ENCODE results near the gene MCF2L.

Gene MCF2L

DNA sequence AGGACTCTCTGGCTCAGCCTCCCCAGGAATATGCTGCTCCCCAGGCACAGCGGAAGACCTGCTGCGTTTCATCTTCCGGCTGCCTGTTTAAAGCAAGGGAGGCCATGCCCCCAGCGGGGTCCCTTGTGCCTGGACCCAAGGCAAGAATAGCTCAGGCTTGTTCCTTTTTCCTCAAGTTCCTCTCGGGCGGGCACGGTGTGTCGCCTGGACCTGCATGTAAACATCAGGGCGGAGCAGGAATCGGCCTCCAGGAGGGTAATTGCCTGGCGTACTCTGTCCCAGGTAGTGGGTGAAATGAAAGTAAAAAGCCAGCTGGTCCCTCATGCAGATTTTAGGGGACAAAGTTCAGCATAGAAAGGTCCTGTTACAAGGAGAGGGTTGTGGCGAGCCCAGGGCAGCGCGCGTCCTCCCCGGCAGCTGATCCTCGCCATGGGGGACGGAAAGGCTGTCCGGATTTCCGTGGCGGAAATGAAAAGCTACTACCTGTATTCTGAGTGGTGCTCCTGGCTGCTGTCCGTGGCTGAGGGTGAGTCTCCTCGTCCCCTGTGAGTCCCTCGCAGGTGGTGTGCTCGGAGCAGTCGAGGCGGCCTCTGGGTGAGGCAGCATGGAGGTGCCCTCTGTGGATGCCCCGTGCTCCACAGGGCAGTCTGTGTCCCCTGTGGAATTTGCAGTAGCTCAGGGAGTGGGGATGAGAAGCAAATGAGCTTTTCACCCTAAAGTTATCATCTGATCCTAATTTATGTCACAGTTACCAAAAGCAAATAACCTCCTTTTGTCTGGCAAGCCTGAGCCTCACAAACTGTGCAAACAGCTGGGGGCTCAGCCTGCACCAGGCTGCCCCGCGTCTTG, 16.2 kb downstream of the MCF2L start:
- Histone ChIP-seq H3K27ac (no peak overlapping the region), H3K27me3 (ENCODE audit: control insufficient read depth, insufficient read depth, low read length) (no peaks in the 10 kb centered on the region), H3K4me3 (ENCODE audit: low read depth, low read length) (no peak overlapping the region), H2AFZ (no peak overlapping the region), H3K79me2 (no peaks in the 10 kb centered on the region), H3K4me2 (ENCODE audit: low read length) (no peak overlapping the region), H3K4me1 (no peaks in the 10 kb centered on the region), H3K9ac (no peak overlapping the region), H3K36me3 (ENCODE audit: control insufficient read depth, insufficient read depth, low read length) (no peaks in the 10 kb centered on the region), H3K9me3 (ENCODE audit: control insufficient read depth, low read length) (no peaks in the 10 kb centered on the region)
- TF ChIP-seq, protein P1, sequence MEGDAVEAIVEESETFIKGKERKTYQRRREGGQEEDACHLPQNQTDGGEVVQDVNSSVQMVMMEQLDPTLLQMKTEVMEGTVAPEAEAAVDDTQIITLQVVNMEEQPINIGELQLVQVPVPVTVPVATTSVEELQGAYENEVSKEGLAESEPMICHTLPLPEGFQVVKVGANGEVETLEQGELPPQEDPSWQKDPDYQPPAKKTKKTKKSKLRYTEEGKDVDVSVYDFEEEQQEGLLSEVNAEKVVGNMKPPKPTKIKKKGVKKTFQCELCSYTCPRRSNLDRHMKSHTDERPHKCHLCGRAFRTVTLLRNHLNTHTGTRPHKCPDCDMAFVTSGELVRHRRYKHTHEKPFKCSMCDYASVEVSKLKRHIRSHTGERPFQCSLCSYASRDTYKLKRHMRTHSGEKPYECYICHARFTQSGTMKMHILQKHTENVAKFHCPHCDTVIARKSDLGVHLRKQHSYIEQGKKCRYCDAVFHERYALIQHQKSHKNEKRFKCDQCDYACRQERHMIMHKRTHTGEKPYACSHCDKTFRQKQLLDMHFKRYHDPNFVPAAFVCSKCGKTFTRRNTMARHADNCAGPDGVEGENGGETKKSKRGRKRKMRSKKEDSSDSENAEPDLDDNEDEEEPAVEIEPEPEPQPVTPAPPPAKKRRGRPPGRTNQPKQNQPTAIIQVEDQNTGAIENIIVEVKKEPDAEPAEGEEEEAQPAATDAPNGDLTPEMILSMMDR (IDR thresholded peaks at IDR 0.05): no peak

DNA sequence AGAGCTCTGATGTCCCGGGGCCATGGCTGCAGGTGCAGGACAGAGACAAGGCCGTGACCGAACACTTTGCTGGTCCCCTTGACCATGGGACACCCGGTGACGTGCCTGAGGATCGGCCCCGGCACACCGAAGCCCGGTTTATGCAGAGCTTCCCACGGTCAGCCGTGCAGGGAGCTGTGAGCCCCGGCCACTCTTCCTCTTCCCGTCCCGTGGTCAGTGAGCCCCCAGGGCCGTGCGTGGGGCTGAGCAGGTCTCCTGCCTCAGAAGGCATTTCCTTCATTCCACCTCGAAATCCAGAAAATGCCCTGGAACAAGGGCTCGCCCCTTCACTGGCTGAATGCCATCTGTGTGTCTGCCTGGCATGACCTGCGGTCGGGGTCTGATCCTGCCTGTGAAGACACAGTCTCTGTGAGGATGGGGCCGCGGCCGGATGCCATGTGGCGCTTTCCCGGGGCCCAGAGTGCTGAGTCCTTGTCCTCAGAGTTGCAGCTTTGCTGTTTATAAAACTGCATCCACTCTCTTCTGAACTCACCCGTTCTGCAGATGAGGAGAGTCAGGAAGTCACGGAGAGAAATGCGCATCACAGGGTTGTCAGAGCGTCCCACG, 16.9 kb downstream of the MCF2L start:
- H2AFZ ChIP-seq: no peak overlapping the region
- no peaks in the 10 kb centered on the region for H3K36me3 ChIP-seq (ENCODE audit: control insufficient read depth, insufficient read depth, low read length)
- no peak overlapping the region for H3K27ac ChIP-seq
- no peaks in the 10 kb centered on the region for H3K9me3 ChIP-seq (ENCODE audit: control insufficient read depth, low read length)
- H3K4me1 ChIP-seq: no peaks in the 10 kb centered on the region
- H3K4me2 ChIP-seq (ENCODE audit: low read length): no peak overlapping the region
- no peak overlapping the region for H3K4me3 ChIP-seq (ENCODE audit: low read depth, low read length)
- H3K9ac ChIP-seq: no peak overlapping the region
- H3K79me2 ChIP-seq: no peaks in the 10 kb centered on the region
- TF ChIP-seq, protein P1 (IDR thresholded peaks at IDR 0.05): no peak
- H3K27me3 ChIP-seq (ENCODE audit: control insufficient read depth, insufficient read depth, low read length): no peaks in the 10 kb centered on the region

DNA sequence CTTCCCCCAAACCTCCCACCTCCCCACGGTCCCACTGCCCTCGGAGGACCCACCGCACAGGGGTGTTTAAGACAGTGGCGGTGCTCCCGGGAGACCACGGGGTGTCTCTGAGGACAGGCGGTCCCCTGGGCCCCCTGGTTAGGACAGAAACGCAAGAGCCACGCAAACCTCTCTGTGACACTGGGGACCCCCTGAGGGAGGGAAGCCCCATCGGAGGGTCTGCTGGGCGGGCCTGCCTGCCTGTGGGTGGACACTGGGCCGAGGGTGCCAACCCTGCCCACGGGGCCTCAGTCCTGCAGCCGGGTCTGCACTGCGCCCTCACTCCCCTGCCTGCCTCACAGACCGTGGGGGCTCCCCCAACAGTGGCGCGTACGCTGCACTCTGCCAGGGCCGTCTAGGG, 17.5 kb downstream of the MCF2L start:
- no peaks in the 10 kb centered on the region for H3K36me3 ChIP-seq (ENCODE audit: control insufficient read depth, insufficient read depth, low read length)
- H3K4me1 ChIP-seq: no peaks in the 10 kb centered on the region
- H3K9ac ChIP-seq: no peak overlapping the region
- no peak overlapping the region for H3K4me2 ChIP-seq (ENCODE audit: low read length)
- H3K79me2 ChIP-seq: no peaks in the 10 kb centered on the region
- H3K9me3 ChIP-seq (ENCODE audit: control insufficient read depth, low read length): no peaks in the 10 kb centered on the region
- no peak overlapping the region for H2AFZ ChIP-seq
- no peak overlapping the region for H3K4me3 ChIP-seq (ENCODE audit: low read depth, low read length)
- TF ChIP-seq, protein P1 (IDR thresholded peaks at IDR 0.05): no peak
- no peaks in the 10 kb centered on the region for H3K27me3 ChIP-seq (ENCODE audit: control insufficient read depth, insufficient read depth, low read length)
- H3K27ac ChIP-seq: no peak overlapping the region

DNA sequence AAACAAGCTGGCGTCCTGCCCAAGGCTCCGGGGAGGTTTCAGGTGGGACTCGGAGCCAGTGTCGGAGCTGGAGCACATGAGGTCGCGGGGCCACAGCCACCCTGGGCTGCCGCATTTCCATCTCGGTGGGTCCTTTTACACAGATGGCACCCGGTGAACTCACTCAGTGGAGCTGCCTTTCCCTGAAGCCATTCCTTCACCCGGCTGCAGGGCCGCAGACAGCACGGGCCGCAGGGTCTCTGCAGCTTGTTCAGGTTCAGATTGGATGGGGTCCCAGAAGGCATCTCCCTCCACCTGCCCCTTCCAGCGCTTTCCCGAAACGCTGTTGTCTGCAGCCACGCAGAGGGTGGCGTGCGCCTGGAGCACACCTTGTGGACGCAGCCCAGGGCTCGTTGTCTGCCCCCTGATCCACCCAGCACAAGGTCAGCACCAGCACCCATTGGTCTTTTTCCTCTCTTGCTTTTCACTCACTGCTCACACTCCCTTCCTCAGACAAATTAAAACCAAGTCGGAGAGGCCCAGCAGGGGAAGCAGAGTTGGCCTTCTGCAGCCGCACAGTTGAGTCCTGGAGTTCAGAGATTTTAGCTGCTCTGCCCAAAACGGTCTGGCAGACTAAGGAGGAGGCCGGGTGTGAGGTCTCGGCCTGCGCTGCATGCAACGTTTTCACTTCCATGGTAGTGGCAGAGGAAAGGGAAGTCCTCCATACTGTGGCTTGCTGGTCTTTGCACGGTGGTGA, 18.1 kb downstream of the MCF2L start:
- Histone ChIP-seq H3K27ac (no peak overlapping the region), H3K4me1 (no peaks in the 10 kb centered on the region), H3K4me2 (ENCODE audit: low read length) (no peak overlapping the region), H3K36me3 (ENCODE audit: control insufficient read depth, insufficient read depth, low read length) (no peaks in the 10 kb centered on the region), H3K79me2 (no peaks in the 10 kb centered on the region), H3K9ac (no peak overlapping the region), H3K4me3 (ENCODE audit: low read depth, low read length) (no peak overlapping the region), H3K27me3 (ENCODE audit: control insufficient read depth, insufficient read depth, low read length) (no peaks in the 10 kb centered on the region), H3K9me3 (ENCODE audit: control insufficient read depth, low read length) (no peaks in the 10 kb centered on the region), H2AFZ (no peak overlapping the region)
- TF ChIP-seq, protein P1 (IDR thresholded peaks at IDR 0.05): no peak

All from parathyroid adenoma (tissue), 2 donors.